Muscle layer of colon (tissue), 2 donors: ENCODE results near the gene UBE3B.
"Not testable (repeated sequence)": the region's sequence is repeated elsewhere in the genome, so short reads cannot be mapped to it uniquely, and the experiment has no call there.

Experiments used
- H3K27ac ChIP-seq: one replicate; pipeline ENCODE4 v1.7.0; 2013; ENCODE audit warnings: low read depth, mild to moderate bottlenecking, low read length, moderate library complexity
- H3K27me3 ChIP-seq, 2 donors: one replicate each; pipeline ENCODE4 v1.7.0; 2013; ENCODE audit warnings: low read length in 2 of 2, mild to moderate bottlenecking in 2 of 2; ENCODE audit not compliant: insufficient read depth in 2 of 2, control insufficient read depth in 1 of 2
- H3K36me3 ChIP-seq: one replicate; pipeline ENCODE4 v1.7.0; 2013; ENCODE audit warnings: mild to moderate bottlenecking, low read length; ENCODE audit not compliant: insufficient read depth
- H3K4me1 ChIP-seq: one replicate; pipeline ENCODE4 v1.7.0; 2013; ENCODE audit warnings: mild to moderate bottlenecking, low read length; ENCODE audit not compliant: insufficient read depth
- H3K4me3 ChIP-seq, 2 donors: one replicate each; pipeline ENCODE4 v1.7.0; 2013; ENCODE audit warnings: low read length in 2 of 2, low read depth in 1 of 2, mild to moderate bottlenecking in 1 of 2, moderate library complexity in 1 of 2
- H3K9ac ChIP-seq: one replicate; pipeline ENCODE4 v1.7.0; 2013; ENCODE audit warnings: low read length
- H3K9me3 ChIP-seq: one replicate; pipeline ENCODE4 v1.7.0; 2013; ENCODE audit warnings: mild to moderate bottlenecking, low read length
- donor health status: abdominal sarcoma.
- donor health status: Adenocarcinoma of cecum.

The UBE3B gene

GRCh38 chr12:109439181-109439580 is 38.3 kb upstream of the UBE3B start:
- Histone ChIP-seq H3K4me3 (no peak overlapping the region), H3K9me3 (no peaks in the 10 kb centered on the region), H3K36me3 (peaks cover 8% of the 10 kb centered on the region), H3K9ac (no peak overlapping the region), H3K27me3 (no peaks in the 10 kb centered on the region), H3K4me1 (no peaks in the 10 kb centered on the region), H3K27ac (no peak overlapping the region)

- not testable (repeated sequence) for H3K27ac ChIP-seq, H3K4me1 ChIP-seq, H3K36me3 ChIP-seq, H3K27me3 ChIP-seq, H3K4me3 ChIP-seq, H3K9ac ChIP-seq, H3K9me3 ChIP-seq
Measured at GRCh38 chr12:109439951-109440350, 37.5 kb upstream of the UBE3B start.

GRCh38 chr12:109440851-109441490 is 36.5 kb upstream of the UBE3B start:
- H3K27ac ChIP-seq = no peak overlapping the region
- H3K9me3 ChIP-seq = no peaks in the 10 kb centered on the region
- peaks cover 12% of the 10 kb centered on the region for H3K36me3 ChIP-seq
- H3K27me3 ChIP-seq = no peaks in the 10 kb centered on the region
- H3K4me1 ChIP-seq = no peaks in the 10 kb centered on the region
- H3K4me3 ChIP-seq = no peak overlapping the region
- no peak overlapping the region for H3K9ac ChIP-seq

GRCh38 chr12:109443794-109444193 is 33.6 kb upstream of the UBE3B start:
- H3K27me3 ChIP-seq = no peaks in the 10 kb centered on the region
- H3K27ac ChIP-seq = no peak overlapping the region
- no peak overlapping the region for H3K9ac ChIP-seq
- peaks cover 21% of the 10 kb centered on the region for H3K36me3 ChIP-seq
- H3K4me1 ChIP-seq = peaks cover 3% of the 10 kb centered on the region
- no peaks in the 10 kb centered on the region for H3K9me3 ChIP-seq
- no peak overlapping the region for H3K4me3 ChIP-seq

- no peak overlapping the region for H3K9ac ChIP-seq
- H3K27ac ChIP-seq = no peak overlapping the region
- H3K36me3 ChIP-seq = peaks cover 21% of the 10 kb centered on the region
- H3K27me3 ChIP-seq = no peaks in the 10 kb centered on the region
- no peak overlapping the region for H3K4me3 ChIP-seq
- H3K9me3 ChIP-seq = no peaks in the 10 kb centered on the region
- peaks cover 7% of the 10 kb centered on the region for H3K4me1 ChIP-seq
Measured at GRCh38 chr12:109444259-109444658, 33.2 kb upstream of the UBE3B start.

GRCh38 chr12:109445191-109445609 is 32.2 kb upstream of the UBE3B start:
- Histone ChIP-seq H3K4me3 (no peak overlapping the region), H3K4me1 (peaks cover 15% of the 10 kb centered on the region), H3K27ac (peak overlapping the region; percentile 2), H3K9ac (no peak overlapping the region), H3K9me3 (no peaks in the 10 kb centered on the region), H3K27me3 (no peaks in the 10 kb centered on the region), H3K36me3 (peaks cover 22% of the 10 kb centered on the region)

GRCh38 chr12:109446869-109447268 is 30.6 kb upstream of the UBE3B start:
- Histone ChIP-seq H3K27ac (no peak overlapping the region), H3K9me3 (no peaks in the 10 kb centered on the region), H3K9ac (no peak overlapping the region), H3K27me3 (no peaks in the 10 kb centered on the region), H3K36me3 (peaks cover 32% of the 10 kb centered on the region), H3K4me3 (no peak overlapping the region), H3K4me1 (peaks cover 30% of the 10 kb centered on the region)

GRCh38 chr12:109447482-109447881 is 30.0 kb upstream of the UBE3B start:
- Histone ChIP-seq H3K4me3 (no peak overlapping the region), H3K4me1 (peaks cover 36% of the 10 kb centered on the region), H3K27me3 (no peaks in the 10 kb centered on the region), H3K9ac (no peak overlapping the region), H3K9me3 (no peaks in the 10 kb centered on the region), H3K27ac (no peak overlapping the region), H3K36me3 (peaks cover 32% of the 10 kb centered on the region)

- H3K4me1 ChIP-seq = peaks cover 42% of the 10 kb centered on the region
- H3K4me3 ChIP-seq = no peak overlapping the region
- peaks cover 34% of the 10 kb centered on the region for H3K36me3 ChIP-seq
- H3K9ac ChIP-seq = no peak overlapping the region
- H3K9me3 ChIP-seq = no peaks in the 10 kb centered on the region
- no peak overlapping the region for H3K27ac ChIP-seq
- no peaks in the 10 kb centered on the region for H3K27me3 ChIP-seq
Measured at GRCh38 chr12:109448272-109448671, 29.2 kb upstream of the UBE3B start.

- H3K9me3 ChIP-seq = no peaks in the 10 kb centered on the region
- no peak overlapping the region for H3K9ac ChIP-seq
- H3K36me3 ChIP-seq = peaks cover 40% of the 10 kb centered on the region
- no peak overlapping the region for H3K27ac ChIP-seq
- H3K4me1 ChIP-seq = peaks cover 42% of the 10 kb centered on the region
- H3K27me3 ChIP-seq = no peaks in the 10 kb centered on the region
- peak overlapping the region in 1 of 2 donors; percentile 6 for H3K4me3 ChIP-seq
Measured at GRCh38 chr12:109448707-109449390, 28.6 kb upstream of the UBE3B start.

- Histone ChIP-seq H3K9me3 (no peaks in the 10 kb centered on the region), H3K9ac (no peak overlapping the region), H3K4me1 (peaks cover 42% of the 10 kb centered on the region), H3K4me3 (no peak overlapping the region), H3K27me3 (no peaks in the 10 kb centered on the region), H3K36me3 (peaks cover 51% of the 10 kb centered on the region), H3K27ac (peak overlapping the region; percentile 75)
Measured at GRCh38 chr12:109449845-109450532, 27.4 kb upstream of the UBE3B start.
